ENCODE data around the gene NUDT8.
"Not testable (repeated sequence)": the region's sequence is repeated elsewhere in the genome, so short reads cannot be mapped to it uniquely, and the experiment has no call there.

NUDT8 gene

GRCh38 chr11:67659651-67660165 lies 30.0 kb upstream of the NUDT8 start:
- DNase-seq = not testable (repeated sequence)

- DNase-seq = no peak
These were observed 27.6 kb upstream of the NUDT8 start for GRCh38 chr11:67657300-67657699.

DNA sequence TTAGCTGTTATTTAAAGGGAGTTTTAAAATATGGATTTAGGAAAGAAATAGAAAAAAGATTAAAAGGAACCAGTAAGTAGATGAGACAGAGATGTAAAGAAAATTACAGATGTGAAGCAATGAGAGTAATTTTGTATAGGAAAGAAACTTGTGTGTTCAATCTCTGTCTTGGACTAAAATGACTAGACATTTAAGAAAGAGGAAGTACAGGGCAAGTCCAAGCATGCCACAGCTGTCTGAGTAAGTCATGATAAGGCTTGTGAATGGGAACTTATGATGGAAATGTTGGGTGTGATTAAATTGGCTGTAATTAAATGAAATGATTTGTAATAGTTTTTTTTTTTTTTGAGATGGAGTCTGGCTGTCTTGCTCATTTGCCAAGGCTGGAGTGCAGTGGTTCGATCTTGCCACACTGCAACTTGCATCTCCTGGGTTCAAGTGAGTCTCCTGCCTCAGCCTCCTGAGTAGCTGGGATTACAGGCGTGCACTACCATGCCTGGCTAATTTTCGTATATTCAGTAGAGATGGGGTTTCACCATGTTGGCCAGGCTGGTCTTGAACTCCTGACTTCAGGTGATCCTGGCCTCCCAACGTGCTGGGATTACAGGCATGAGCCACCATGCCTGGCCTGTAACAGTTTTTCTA lies 26.7 kb upstream of the NUDT8 start:
- DNase-seq = no peak

- no peak for DNase-seq
These were observed 24.5 kb upstream of the NUDT8 start for GRCh38 chr11:67654225-67654624.

DNA sequence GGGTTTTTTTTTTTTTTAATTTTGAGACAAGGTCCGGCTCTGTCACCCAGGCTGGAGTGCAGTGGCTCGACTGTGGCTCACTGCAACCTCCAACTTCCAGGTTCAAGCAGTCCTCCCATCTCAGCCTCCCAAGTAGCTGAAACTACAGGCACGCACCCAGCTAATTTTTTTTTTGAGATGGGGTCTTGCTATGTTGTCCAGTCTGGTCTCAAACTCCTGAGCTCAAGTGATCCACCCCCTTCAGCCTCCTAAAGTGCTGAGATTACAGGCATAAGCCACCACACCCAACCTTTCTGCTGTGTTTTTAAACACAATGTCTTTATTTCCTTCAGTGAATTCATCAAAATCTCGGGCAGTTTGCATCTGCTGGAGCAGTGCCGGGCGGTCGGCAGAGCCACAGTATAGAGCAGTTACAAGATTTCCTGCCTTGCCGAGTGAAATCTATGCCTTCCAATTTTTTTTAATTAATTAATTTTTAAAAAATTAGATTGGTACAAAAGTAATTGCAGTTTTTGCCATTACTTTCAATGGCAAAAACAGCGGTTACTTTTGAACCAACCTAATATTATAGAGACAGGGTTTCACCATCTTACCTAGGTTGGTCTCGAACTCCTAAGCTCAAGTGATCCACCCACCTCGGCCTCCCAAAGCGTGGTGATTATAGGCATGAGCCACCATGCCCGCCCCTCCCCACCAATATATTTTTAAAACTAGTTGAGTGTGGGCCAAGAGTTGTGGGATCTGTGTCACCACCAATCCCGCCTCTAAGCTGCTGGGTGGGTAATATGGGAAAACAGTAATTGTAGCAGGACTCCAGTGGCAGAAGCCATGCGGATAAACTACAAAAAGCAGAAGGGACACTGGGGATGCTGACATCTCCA lies 23.5 kb upstream of the NUDT8 start:
- DNase-seq = no peak

GRCh38 chr11:67651976-67652781 lies 22.4 kb upstream of the NUDT8 start:
- DNase-seq = no peak

DNA sequence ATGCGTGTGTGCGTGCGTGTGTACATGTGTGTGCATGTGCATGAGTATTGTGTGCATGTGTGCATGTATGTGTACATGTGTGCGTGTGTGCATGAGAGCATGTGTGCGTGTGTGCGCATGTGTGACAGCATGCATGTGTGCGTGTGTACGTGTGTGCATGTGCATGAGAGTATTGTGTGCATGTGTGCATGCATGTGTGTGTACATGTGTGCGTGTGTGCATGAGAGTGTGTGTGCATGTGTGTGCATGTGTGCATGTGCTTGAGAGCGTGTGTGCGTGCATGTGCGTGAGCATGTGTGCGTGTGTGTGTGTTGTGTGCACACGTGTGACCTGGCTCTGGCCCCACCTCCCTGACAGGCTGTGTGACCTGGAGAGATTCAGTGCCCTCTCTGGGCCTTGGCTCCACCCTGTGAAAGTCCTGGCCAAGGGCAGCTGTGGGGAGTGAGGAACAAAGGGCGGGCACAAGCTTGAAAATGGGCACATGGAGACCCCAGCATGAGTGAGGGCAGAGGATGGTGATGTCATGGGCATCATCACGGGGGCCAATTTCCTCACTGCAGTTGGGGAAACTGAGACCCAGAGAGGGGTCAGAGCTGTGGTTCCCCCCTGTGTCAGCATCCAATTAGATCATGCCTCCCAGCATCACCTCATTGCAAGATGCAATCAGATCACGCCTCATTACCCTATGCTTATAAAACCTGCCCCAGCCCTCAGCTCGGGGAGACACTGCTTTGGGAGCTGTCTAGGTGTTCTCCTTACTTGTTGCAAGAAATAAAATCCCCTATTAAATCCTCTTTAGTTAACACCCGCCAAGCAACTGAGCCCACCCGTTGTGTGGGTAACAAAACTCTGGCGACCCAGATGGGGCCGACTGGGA lies 20.1 kb upstream of the NUDT8 start:
- DNase-seq = no peak

DNA sequence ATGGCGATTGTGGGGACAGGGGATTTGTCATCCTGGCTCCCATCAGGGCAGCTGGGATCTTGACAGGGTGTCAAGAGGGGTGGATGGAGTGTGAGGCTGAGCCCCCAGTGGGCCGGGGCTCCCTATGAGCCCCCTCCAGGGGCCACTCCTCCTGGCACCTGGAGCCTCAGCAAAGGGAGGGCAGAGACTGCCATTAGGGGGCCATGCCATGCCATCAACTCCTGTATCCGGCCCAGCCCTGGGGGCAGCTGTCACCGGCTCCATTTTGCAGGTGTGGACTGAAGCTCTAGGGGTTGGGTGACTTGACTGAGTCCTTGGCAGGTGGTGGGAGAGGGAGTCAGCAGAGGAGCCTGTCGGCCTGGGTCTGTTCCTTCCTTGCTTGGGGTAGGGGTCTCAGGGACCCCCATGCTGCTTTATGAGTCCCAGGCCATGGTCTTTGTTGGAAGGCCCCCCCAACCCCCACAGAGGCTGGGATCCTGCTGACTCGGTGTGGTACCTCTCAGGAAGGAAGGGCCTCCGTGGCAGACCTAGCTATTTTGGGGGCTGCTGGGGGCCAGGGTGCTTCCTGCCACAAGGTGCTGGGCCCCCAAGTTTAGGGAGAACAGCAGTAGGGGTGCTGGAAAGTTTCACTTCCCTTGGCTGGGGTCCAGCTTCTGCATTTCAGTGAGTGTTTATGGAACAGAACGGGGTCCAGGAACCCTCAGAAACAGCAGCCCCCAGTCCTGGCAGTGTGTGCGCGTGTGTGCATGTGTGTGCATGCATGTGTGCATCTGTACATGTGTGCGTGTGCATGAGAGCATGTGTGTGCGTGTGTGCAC lies 19.3 kb upstream of the NUDT8 start:
- DNase-seq = no peak

DNA sequence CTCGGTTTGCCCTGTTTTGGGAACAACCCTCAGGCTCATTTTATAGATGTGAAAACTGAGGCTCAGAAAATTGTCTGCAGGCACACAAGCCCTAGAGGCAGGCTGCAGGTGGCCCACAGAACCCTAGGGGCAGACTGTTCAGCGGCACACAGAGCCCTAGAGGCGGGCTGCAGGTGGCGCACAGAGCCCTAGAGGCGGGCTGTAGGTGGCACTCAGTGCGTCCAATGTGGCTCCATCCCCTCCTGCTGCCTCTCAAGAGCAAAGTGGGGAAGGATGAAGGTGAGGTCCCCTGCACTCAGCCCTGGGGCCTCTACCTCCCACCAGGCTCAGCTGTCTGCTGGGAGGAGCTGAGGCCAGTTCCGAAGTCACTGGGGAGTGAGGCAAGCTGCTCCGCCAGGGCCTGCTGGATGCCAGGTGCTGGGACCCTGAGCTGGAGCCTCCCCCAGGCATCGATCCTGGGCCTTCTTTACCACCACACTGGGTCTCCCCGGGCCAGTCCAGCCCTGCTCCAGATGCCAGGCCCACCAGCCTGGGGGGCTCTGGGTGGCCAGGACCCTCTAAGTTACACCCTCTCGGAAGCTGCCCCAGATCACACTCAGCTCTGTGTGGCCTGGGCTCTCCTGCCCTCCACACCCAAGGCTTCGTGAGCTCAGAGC lies 18.5 kb upstream of the NUDT8 start:
- DNase-seq = peak; percentile 3

DNA sequence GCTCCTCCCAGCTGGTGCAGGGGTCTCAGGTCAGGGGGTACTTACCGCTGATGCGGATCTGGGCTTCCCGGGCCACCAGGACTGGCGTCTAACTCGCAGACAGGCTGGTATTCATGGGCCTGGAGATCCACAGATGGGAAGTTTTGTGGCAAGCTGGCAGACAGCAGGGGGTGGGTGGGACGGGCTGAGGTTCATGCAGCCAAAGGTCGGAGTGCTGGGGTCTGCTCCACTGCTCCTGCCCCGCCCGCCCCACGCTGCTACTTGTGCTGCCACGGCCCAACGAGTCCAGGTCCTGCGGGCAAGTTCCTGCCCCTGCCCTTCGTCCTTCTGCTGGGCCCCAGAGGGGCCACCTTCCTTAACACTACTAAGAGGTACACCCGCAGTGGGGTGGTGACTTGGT lies 17.7 kb upstream of the NUDT8 start:
- DNase-seq = no peak

- DNase-seq = no peak
These were observed 17.0 kb upstream of the NUDT8 start for GRCh38 chr11:67646535-67647336.

GRCh38 chr11:67645521-67646461 lies 16.1 kb upstream of the NUDT8 start:
- DNase-seq = no peak

GRCh38 chr11:67644472-67645418 lies 15.0 kb upstream of the NUDT8 start:
- no peak for DNase-seq

- no peak for DNase-seq
These were observed 14.3 kb upstream of the NUDT8 start for GRCh38 chr11:67644042-67644441.

- no peak for DNase-seq
These were observed 12.7 kb upstream of the NUDT8 start for GRCh38 chr11:67642173-67643120.
